Measurements from ENCODE around the gene ADRA2C. TPM values are rescaled to one million over a fixed set of nuclear protein-coding genes. Genes with fewer than 3 reads are reported as not detected.

ADRA2C gene
- total RNA-seq, 1 experiment from 2014 or later, result 2.4 TPM

- Mint-ChIP-seq H3K4me3 (ENCODE audit: low read depth, unreplicated experiment) (no peak overlapping the region), H3K4me1 (ENCODE audit: low read depth, unreplicated experiment) (no peaks in the 10 kb centered on the region), H3K27ac (ENCODE audit: unreplicated experiment) (no peak overlapping the region), H3K27me3 (ENCODE audit: unreplicated experiment) (peaks cover 12% of the 10 kb centered on the region), H3K36me3 (ENCODE audit: insufficient read depth, unreplicated experiment) (peaks cover 5% of the 10 kb centered on the region), H3K9me3 (ENCODE audit: low read depth, unreplicated experiment) (no peaks in the 10 kb centered on the region)
- BruUV-seq (replicated peaks), result no TSS peak
- CTCF ChIA-PET, result no interaction called here
- no peak for DNase-seq
- TF ChIP-seq CTCF (IDR thresholded peaks at IDR 0.05; ENCODE audit: unreplicated experiment), result no peak
- intact Hi-C loops (cut with micrococcal nuclease; ENCODE audit: unreplicated experiment), result no loop called here
These were observed 5.1 kb downstream of the ADRA2C start for GRCh38 chr4:3771164-3771809.

DNA sequence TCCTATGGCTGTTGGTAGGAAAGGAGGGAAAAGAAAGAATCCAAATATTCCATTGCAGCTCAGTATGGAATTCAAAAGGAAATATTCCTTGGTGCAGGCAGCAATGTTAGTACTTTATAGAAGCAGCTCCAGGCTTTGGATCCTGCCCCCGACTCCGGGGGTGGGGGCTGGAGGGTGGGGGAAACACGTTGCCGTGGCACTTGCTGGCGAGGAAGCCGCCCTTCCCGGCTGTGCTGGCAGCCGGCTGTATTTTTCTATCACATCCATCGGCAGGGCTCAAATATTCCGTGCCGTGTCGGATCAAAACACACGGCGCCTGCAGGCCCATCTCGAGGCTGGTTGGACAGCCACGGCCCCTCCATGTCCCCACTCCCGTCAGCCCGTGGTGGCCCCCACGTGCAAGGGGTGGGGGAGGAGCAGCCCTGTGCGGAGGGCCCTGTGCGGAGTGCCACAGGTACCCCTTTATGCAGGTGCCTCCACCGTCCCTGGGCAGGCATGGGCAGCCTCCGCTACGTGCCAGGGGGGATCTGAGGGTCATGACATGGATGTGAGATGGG, 5.8 kb downstream of the ADRA2C start:
- H3K9me3 Mint-ChIP-seq (ENCODE audit: low read depth, unreplicated experiment), result no peaks in the 10 kb centered on the region

GRCh38 chr4:3772632-3773031, 6.4 kb downstream of the ADRA2C start:
- Mint-ChIP-seq H3K9me3 (ENCODE audit: low read depth, unreplicated experiment) (no peaks in the 10 kb centered on the region), H3K36me3 (ENCODE audit: insufficient read depth, unreplicated experiment) (peaks cover 3% of the 10 kb centered on the region), H3K4me3 (ENCODE audit: low read depth, unreplicated experiment) (no peak overlapping the region), H3K4me1 (ENCODE audit: low read depth, unreplicated experiment) (no peaks in the 10 kb centered on the region), H3K27ac (ENCODE audit: unreplicated experiment) (no peak overlapping the region), H3K27me3 (ENCODE audit: unreplicated experiment) (peaks cover 6% of the 10 kb centered on the region)
- CTCF ChIA-PET, result no interaction called here
- intact Hi-C loops (cut with micrococcal nuclease; ENCODE audit: unreplicated experiment), result no loop called here
- TF ChIP-seq CTCF (IDR thresholded peaks at IDR 0.05; ENCODE audit: unreplicated experiment), result no peak
- no TSS peak for BruUV-seq (replicated peaks)
- DNase-seq, result no peak

More for the DNA sequence above, 5.8 kb downstream of the ADRA2C start:
- Mint-ChIP-seq H3K36me3 (ENCODE audit: insufficient read depth, unreplicated experiment) (peaks cover 5% of the 10 kb centered on the region), H3K4me3 (ENCODE audit: low read depth, unreplicated experiment) (no peak overlapping the region), H3K27me3 (ENCODE audit: unreplicated experiment) (peaks cover 12% of the 10 kb centered on the region), H3K4me1 (ENCODE audit: low read depth, unreplicated experiment) (no peaks in the 10 kb centered on the region), H3K27ac (ENCODE audit: unreplicated experiment) (no peak overlapping the region)
- TF ChIP-seq CTCF (IDR thresholded peaks at IDR 0.05; ENCODE audit: unreplicated experiment), result no peak
- DNase-seq, result no peak
- intact Hi-C loops (cut with micrococcal nuclease; ENCODE audit: unreplicated experiment), result no loop called here
- CTCF ChIA-PET, result no interaction called here
- BruUV-seq (replicated peaks), result no TSS peak

- Mint-ChIP-seq H3K27ac (ENCODE audit: unreplicated experiment) (no peak overlapping the region), H3K27me3 (ENCODE audit: unreplicated experiment) (no peaks in the 10 kb centered on the region), H3K9me3 (ENCODE audit: low read depth, unreplicated experiment) (no peaks in the 10 kb centered on the region), H3K4me1 (ENCODE audit: low read depth, unreplicated experiment) (no peaks in the 10 kb centered on the region), H3K36me3 (ENCODE audit: insufficient read depth, unreplicated experiment) (no peaks in the 10 kb centered on the region), H3K4me3 (ENCODE audit: low read depth, unreplicated experiment) (no peak overlapping the region)
- DNase-seq, result peak; percentile 15
- TF ChIP-seq CTCF (IDR thresholded peaks at IDR 0.05; ENCODE audit: unreplicated experiment), result no peak
- no TSS peak for BruUV-seq (replicated peaks)
- intact Hi-C loops (cut with micrococcal nuclease; ENCODE audit: unreplicated experiment), result no loop called here
- CTCF ChIA-PET, result no interaction called here
These were observed 7.4 kb downstream of the ADRA2C start for GRCh38 chr4:3773552-3774001.

Data from Calu3 (cell line).